Activated naive CD4-positive, alpha-beta T cell treated with anti-CD3 and anti-CD28 coated beads, Interleukin-2, amount 50 U/mL, for 72 hours (primary cell): ENCODE data around the gene MAEL. TPM values are rescaled to one million over a fixed set of nuclear protein-coding genes. Genes with fewer than 3 reads are reported as not detected.

ENCODE experiments used
- ATAC-seq, 2 donors: fragments of 150-1000 bp; cut with Tn5 transposase; 2 replicates each; pipeline ENCODE4 v1.10.0; 2021; ENCODE audit warnings: mild to moderate bottlenecking in 2 of 2, moderate library complexity in 2 of 2
- DNase-seq, 2 donors: peaks; one replicate each; pipeline ENCODE4 v3.0.0; 2021 to 2022; ENCODE audit warnings: low spot score in 2 of 2
- H3K27ac Mint-ChIP-seq, 2 donors: one replicate each; pipeline ENCODE4 v1.8.0; 2022; ENCODE audit warnings: mild to moderate bottlenecking in 2 of 2, mixed read lengths in 2 of 2
- H3K36me3 Mint-ChIP-seq, 2 donors: one replicate each; pipeline ENCODE4 v1.8.0; 2022; ENCODE audit warnings: mixed read lengths in 2 of 2
- H3K9me3 Mint-ChIP-seq, 2 donors: one replicate each; pipeline ENCODE4 v1.8.0; 2022; ENCODE audit warnings: mixed read lengths in 2 of 2
- total RNA-seq, 2 donors: library from RNA; stranded (reverse); gene quantifications; one replicate each; pipeline ENCODE4 v1.2.3, GENCODE V29; 2022

MAEL gene
- not detected for total RNA-seq

DNA sequence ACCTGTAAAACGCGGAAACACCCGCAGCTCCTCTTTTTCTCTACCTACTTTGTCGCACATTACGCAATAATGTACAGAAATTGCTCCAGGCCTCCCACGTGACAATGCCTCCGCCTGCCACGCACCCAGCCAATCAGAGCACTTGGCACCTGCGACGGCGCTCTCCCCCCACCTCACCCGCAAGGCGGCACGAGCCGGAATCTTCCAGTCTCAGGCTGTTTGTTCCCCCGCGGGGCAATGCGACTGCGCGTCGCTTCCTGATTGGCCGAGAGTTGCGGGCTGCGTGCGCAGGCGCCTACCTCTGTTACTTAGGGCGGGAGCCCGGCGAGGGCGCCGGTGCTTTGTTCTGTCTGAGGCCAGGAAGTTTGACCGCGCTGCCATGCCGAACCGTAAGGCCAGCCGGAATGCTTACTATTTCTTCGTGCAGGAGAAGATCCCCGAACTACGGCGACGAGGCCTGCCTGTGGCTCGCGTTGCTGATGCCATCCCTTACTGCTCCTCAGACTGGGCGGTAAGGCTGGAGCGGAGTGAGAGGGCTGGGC, at the start of gene MAEL:
Gene MAEL, plus strand, starts transcription at position 307 of the 542 bp plus-strand sequence. Its CDS starts 73 bp downstream, at position 380.
- Mint-ChIP-seq H3K36me3 (no peaks in the 10 kb centered on the region), H3K9me3 (no peaks in the 10 kb centered on the region), H3K27ac (no peak within 1 kb of the TSS)
- ATAC-seq (no peak), DNase-seq (no peak)

DNA sequence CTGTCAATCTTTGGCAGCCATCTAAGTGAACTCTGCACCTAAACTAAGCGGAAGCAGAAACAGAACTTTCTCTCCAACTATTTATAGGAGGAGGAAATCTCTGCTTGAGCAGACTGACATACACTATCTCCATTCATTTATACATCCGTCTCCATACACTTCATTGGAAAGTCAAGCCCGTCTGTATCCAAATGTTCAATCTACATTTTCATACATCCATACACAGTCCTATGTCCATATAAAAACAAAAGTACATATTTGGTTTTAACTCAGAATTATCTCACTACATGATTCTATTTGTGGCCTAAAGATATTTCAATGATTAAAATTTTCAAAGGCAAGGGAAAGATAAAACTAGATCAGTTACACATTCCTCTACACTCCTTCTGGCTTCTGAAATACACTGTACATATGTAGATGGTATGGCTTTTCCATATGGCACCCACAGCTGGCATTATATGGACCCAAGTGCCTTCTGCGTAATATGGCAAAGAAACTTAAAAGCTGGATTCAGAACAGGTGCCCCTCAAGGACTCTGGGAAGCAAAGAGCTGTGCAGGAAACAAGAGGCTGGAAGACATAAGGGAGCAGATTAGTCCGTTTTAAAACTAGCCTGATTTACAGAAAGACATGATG, 49.2 kb upstream of the MAEL start:
- ATAC-seq, result no peak
- no peaks in the 10 kb centered on the region for H3K9me3 Mint-ChIP-seq
- H3K27ac Mint-ChIP-seq, result no peak overlapping the region
- H3K36me3 Mint-ChIP-seq, result no peaks in the 10 kb centered on the region
- no peak for DNase-seq

DNA sequence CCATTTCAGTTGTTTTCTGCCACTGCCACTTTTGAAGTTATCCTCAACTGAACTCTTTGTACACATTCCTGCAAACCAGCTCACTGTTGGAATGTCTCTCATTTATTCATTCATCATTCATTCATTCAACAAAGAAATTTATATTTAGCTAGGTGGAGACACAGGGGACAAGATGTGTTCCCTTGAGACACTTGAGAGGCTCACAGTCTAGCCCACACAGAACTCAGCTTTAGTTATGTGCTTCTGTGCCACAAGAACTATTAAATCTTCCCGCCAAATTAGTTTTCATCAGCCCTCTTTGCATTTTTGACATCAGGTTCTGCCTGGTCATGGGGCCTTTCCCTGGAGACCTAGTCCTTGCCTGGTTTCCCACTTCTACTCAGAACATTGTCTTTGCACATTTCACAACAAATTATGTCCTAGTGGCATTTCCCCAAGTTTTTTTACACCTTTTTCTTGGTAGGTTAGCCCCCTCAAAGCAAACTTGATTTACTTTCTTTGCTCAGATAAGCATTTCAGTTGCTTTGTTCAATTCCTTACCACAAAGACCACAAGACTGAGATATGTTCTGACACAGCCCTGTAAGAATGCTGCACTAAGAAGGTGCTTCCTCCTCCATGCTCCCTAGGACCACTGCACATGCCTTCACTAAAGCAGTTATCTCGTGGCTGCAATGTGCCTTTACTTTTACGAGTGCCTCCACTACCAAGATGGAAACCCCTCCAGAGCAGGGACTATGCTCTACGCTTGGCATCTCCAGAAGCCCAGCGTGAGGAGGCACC, 44.7 kb upstream of the MAEL start:
- H3K9me3 Mint-ChIP-seq, result no peaks in the 10 kb centered on the region
- DNase-seq (no peak), ATAC-seq (peak; percentile 45 to 67)
- no peak overlapping the region for H3K27ac Mint-ChIP-seq
- no peaks in the 10 kb centered on the region for H3K36me3 Mint-ChIP-seq

DNA sequence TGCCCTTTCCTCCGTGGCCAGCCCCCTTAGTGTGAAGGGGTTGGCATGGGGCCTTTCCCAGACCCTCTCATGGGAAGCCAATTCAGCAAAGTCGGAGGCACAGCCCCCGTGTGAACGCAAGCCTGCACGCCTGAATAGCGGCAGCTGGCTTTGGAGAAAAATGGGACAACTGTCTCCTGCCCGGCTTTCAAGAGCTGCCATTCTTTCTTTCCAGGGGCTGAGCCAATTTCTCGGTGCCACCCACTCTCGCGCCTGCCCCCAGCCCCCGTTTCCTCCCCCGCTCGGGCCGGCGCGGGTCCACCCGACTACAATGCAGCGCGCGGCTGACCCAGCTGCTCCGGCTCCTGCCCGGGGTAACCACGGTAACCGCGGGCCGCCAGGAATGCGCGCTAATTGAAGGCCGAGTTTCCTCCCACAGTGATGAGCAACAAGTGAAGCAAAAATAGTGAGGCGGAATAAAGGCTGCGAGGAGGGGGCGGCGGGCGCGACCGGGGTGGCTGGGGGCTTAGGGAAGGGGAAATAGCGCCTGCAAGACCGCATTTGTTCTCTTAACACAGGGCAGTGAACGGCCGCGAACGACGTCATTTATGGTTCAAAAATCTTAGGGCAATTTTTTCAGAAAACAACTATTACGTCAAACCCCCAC, 41.6 kb upstream of the MAEL start:
- H3K9me3 Mint-ChIP-seq, result no peaks in the 10 kb centered on the region
- no peaks in the 10 kb centered on the region for H3K36me3 Mint-ChIP-seq
- DNase-seq, result no peak
- H3K27ac Mint-ChIP-seq, result no peak overlapping the region
- peak in 1 of 2 donors; percentile 21 for ATAC-seq

DNA sequence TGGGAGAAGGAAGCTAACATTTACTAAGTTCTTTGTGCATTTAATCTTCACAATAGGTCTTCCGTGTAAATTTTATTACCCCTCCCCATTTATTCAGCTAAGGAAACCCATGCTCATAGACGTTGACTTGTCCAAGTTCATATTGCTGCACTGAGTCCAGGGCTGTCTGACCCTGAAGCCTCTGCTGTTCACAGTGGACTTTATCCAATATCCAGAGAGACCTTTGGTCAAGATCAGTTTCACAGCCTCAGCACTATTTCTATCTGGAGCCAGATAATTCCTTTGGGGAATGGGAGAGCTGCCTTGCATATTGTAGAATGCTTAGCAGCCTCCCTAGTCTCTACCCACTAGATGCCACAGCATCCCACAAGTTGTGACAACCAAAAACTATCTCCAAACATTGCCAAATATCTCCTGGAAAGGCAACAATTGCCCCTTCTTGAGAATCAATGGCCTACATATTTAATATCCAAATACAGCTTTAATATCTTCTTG, 40.2 kb upstream of the MAEL start:
- Mint-ChIP-seq H3K36me3 (no peaks in the 10 kb centered on the region), H3K27ac (no peak overlapping the region), H3K9me3 (no peaks in the 10 kb centered on the region)
- ATAC-seq (no peak), DNase-seq (no peak)

DNA sequence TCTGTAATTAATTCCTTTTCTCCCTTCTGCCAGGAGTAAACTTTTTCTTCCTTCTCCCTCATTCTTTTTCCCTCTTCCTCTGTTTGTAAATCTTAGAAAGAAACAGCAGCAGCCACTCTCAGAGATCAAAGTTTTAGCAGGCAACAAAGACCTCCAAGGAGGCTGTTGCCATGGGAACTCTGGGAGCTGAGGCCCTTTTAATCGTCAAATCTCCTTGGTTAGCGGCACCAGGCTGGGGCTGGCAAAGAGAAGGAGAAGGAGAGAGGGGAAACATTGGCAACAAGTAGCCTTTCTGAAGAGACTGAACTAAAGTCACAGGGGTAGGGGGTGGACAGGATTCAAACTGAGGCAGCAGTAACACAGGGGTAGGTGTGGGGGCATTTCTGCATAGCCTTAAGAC, 38.9 kb upstream of the MAEL start:
- Mint-ChIP-seq H3K9me3 (no peaks in the 10 kb centered on the region), H3K36me3 (peaks cover 0 to 5% of the 10 kb centered on the region in 2 donors), H3K27ac (no peak overlapping the region)
- no peak for ATAC-seq
- no peak for DNase-seq

DNA sequence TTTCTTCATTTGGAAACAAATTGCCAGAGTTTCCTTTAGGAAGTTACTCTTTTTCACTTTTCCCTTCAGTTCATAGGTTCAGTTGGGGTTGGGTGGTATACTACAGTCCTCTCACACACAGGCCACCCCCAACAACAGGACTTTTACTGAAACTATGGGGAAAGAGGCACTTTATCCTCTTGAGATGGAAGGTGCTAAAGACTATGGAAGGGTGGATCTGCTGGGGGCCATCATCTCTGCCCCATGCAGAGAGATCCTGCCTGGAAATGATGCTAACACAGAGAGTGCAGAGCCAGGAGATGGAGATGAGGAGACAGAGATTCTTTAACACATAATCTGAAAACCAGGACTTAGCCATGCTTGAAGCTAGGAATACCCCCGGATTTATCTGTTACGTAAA, 38.0 kb upstream of the MAEL start:
- no peak for ATAC-seq
- no peaks in the 10 kb centered on the region for H3K9me3 Mint-ChIP-seq
- no peak overlapping the region for H3K27ac Mint-ChIP-seq
- peaks cover 0 to 5% of the 10 kb centered on the region in 2 donors for H3K36me3 Mint-ChIP-seq
- DNase-seq, result no peak

DNA sequence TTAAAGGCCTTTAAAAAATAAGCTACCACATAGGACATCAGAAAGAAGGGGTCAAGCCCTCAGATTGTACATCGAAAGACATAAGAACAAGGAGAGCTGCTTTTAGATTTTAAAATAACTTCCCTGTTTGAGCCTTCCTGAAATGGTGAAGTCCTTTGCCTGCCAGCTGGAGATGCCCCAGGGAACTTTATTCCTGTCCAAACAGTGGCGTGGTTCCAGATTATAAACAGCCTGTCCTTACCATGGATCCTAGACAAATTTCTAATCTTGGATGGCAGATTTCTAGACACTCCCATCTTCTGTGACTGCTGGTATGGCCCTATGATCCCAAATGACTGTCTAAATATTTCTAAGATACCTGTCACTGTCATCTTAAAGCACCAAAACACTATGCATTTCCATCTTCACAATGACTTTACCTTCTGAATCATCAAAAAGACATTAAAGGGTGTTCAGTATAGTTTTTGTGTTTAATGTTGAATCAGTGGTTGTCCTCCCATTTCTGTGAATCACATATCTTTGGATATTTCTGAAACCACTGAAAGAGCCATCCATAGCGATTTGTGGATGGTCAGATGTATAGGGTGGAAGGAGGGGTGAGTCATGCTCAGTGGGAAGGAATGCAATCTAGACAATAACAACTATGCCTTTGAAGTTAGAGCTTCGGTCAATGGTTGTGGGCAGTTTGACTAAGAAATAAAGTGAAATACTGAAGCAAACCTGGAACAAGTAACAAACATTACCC, 36.9 kb upstream of the MAEL start:
- H3K9me3 Mint-ChIP-seq, result no peaks in the 10 kb centered on the region
- peak; percentile 85 to 89 for ATAC-seq
- peak overlapping the region in 1 of 2 donors; percentile 25 for H3K27ac Mint-ChIP-seq
- peaks cover 0 to 5% of the 10 kb centered on the region in 2 donors for H3K36me3 Mint-ChIP-seq
- no peak for DNase-seq

DNA sequence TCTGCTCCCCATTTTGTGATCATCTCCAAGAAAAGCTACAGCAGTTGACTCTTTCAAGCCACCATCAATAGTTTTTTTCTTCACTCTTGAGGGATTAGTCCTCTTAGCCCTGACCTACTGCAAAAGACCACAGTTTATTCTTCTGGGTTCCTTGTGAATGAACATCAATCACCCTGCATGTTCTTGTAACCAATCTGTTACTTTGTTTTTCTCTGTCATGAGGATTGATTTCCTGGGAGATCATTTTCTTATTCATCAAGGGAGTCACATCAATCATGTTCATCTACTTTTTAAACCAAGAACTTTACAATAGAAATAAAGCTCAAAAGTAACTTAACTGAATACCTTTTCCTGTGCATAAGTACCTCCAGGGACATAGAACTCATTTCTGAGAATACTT, 35.6 kb upstream of the MAEL start:
- H3K36me3 Mint-ChIP-seq, result peaks cover 0 to 5% of the 10 kb centered on the region in 2 donors
- H3K9me3 Mint-ChIP-seq, result no peaks in the 10 kb centered on the region
- no peak overlapping the region for H3K27ac Mint-ChIP-seq
- ATAC-seq, result no peak
- DNase-seq, result no peak

DNA sequence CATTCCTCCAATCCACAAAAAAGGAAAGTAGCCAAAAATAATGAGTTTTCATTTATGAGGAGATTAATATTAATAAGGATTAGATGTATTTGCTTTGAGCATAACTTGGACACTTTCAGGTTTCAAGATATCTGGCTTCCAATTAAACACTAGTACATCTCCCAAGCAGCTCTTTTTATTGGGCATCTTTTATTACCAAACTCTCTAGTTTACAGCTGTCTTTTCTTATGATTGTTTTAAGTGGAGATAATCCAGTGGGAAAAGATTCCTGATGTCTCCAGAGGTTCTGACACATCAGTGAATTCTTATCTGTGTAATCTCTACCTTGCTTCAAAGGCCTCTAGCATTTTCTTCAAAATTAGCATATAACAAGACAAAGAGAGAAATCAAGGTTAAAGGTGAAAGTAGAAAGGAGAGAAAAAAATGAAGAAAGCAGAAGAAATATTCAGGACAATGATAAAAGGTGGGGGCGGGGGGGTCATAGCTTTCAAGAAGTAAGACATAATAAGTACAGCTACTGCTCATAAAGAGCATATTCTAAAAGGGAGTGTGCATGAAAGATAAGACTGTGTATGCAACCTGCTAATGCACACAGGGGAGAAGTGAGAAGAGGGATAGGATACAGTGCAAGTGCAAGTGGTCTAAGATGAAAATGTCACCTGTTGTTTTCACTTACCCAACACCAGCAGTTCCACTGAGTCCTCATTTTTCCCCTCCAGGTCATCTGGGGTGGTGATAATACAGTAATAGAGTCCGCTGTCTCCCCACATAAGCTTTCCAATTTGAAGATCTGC, 32.8 kb upstream of the MAEL start:
- no peaks in the 10 kb centered on the region for H3K9me3 Mint-ChIP-seq
- peaks cover 0 to 5% of the 10 kb centered on the region in 2 donors for H3K36me3 Mint-ChIP-seq
- H3K27ac Mint-ChIP-seq, result peak overlapping the region in 1 of 2 donors; percentile 46
- no peak for DNase-seq
- no peak for ATAC-seq

DNA sequence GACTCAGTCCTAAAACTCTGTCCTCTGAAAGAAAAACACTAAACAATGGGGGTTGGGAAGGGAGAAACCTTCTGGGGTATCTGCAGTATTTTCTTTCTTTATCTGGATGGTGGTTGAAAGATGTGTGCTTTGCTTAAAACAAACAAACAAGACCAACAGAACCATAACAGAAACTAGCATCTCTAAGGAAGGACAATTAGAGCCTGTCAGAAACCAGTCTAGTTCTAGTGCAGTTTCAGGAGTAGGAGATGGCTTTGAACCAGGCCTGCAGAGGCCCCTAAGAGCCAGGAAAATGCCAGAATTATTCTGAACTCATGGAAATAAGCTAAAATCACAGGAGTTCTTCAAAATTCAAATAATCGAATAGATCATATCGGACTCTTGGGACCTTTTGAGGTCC, 32.2 kb upstream of the MAEL start:
- Mint-ChIP-seq H3K27ac (peak overlapping the region in 1 of 2 donors; percentile 46), H3K9me3 (no peaks in the 10 kb centered on the region), H3K36me3 (peaks cover 0 to 5% of the 10 kb centered on the region in 2 donors)
- DNase-seq, result no peak
- no peak for ATAC-seq

DNA sequence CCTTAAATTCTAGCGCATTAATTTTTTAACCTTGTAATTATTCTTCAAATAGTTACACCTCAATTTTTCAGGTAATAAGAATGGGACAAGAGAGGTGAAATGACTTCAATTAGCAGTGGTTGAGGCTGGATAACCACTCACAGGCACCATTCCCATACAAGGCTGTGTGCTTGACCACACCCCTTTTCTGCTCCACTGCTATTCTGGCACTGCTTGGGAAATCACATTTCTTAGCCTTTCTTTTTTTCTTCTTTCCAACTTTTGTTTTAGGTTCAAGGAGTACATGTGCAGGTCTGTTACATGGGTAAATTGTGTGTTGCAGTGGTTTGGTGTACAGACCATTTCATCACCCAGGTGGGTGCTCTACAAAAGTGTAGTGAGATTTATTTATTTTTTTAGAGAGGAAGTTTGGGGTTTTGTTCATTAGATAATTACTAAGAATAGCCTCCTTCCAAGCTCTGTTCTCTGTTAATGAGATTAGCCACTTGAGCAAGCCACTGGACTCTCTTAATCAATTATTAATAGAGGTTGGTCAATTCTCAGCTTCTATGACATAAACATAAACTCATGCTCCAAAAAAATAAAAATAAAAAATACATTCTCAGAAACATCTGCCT, 28.1 kb upstream of the MAEL start:
- Mint-ChIP-seq H3K9me3 (no peaks in the 10 kb centered on the region), H3K27ac (no peak overlapping the region), H3K36me3 (no peaks in the 10 kb centered on the region)
- no peak for DNase-seq
- ATAC-seq, result no peak

DNA sequence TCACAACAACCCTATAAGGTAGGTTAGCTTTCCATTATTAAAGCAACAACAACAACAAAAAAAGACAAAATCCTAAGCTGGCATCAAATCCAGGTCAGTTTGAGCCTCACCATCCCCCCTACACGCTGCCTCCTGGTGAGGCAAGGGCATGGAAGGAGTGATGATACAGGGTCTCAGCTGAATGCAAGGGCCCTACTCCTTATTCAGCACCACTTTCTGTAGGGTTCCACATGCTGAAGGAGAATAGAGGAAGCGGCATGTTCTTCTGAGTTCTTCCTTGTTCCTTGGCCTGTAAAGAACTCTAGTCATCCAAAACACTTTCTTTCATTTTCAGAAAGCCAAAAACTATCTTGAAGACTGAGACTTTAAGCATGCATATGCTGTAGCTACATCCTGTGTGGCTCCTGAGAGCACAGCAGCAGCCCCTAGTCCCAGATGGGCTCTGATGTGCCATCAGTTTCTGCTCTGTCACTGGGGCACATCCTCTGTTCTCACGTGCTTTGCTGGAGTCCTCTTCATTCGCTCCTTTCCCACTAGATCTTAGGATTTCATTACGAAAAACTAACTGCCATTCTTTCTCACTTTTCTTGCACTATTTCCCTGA, 19.9 kb upstream of the MAEL start:
- Mint-ChIP-seq H3K27ac (no peak overlapping the region), H3K36me3 (peaks cover 0 to 9% of the 10 kb centered on the region in 2 donors), H3K9me3 (no peaks in the 10 kb centered on the region)
- DNase-seq (no peak), ATAC-seq (peak; percentile 36 to 62)

DNA sequence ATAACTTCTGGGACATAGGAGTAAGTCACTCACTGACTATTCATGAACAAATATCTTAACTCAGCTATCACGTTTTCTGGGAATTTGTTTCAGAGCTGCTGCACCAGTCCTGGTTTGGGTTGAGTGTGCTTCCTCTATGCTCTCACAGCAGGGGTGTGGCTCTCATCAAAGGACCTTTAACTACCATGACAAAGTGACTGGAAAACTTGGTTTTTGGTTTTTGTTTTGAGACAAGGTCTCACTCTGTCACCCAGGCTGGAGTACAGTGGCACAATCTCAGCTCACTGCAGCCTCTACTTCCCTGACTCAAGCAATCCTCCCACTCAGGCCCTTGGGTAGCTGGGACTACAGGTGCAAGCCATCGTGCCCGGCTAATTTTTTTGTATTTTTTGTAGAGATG, 17.8 kb upstream of the MAEL start:
- no peaks in the 10 kb centered on the region for H3K9me3 Mint-ChIP-seq
- H3K36me3 Mint-ChIP-seq, result peaks cover 0 to 9% of the 10 kb centered on the region in 2 donors
- peak in 1 of 2 donors; percentile 25 for DNase-seq
- peak; percentile 33 to 73 for ATAC-seq
- H3K27ac Mint-ChIP-seq, result no peak overlapping the region

DNA sequence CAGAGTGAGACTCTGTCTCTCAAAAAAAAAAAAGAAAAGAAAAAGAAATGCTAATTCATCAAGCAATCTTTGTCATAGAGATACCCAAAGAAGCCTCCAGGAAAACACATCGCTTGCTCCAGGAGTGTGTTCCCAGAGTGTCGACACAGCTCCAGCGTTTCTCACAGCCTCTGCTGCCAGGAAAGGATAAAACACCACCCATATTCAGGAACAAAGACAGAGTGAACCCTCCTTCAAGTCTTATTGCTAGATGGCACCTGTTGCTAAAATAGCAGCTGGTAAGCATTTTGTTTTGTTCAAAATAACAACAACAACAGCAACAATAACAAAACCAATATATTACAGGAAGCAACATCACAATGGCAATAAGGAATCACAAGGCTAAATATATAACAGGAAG, 16.9 kb upstream of the MAEL start:
- no peak overlapping the region for H3K27ac Mint-ChIP-seq
- peaks cover 0 to 9% of the 10 kb centered on the region in 2 donors for H3K36me3 Mint-ChIP-seq
- no peak for DNase-seq
- H3K9me3 Mint-ChIP-seq, result no peaks in the 10 kb centered on the region
- no peak for ATAC-seq
